GM23248 (cell line): ENCODE measurements around the gene CDH8. TPM values are rescaled to one million over a fixed set of nuclear protein-coding genes. Genes with fewer than 3 reads are reported as not detected.

Experiments used
- DNase-seq: peaks from one replicate; pipeline ENCODE4 v3.0.0-alpha.2; 2015
- H2AFZ ChIP-seq: fragments of 200-600 bp; sonication (generic); 2 replicates; pipeline ENCODE4 v1.6.1; 2016; ENCODE audit warnings: antibody characterized with exemption
- H3F3A ChIP-seq: fragments of 200-600 bp; sonication (generic); 2 replicates; pipeline ENCODE4 v1.6.1; 2016; ENCODE audit warnings: mild to moderate bottlenecking, antibody characterized with exemption, mixed run types; ENCODE audit not compliant: insufficient read depth
- H3K27ac ChIP-seq: fragments of 200-600 bp; sonication (generic); 2 replicates; pipeline ENCODE4 v1.5.1; 2016; ENCODE audit warnings: mild to moderate bottlenecking
- H3K27me3 ChIP-seq: fragments of 200-600 bp; sonication (generic); replicated peaks from 2 replicates; pipeline ENCODE4 v1.6.1; 2016; ENCODE audit warnings: mild to moderate bottlenecking; ENCODE audit not compliant: insufficient read depth
- H3K36me3 ChIP-seq: fragments of 200-600 bp; sonication (generic); 2 replicates; pipeline ENCODE4 v1.6.1; 2016; ENCODE audit warnings: low read depth, mild to moderate bottlenecking
- H3K4me1 ChIP-seq: fragments of 200-600 bp; sonication (generic); 2 replicates; pipeline ENCODE4 v1.6.1; 2016; ENCODE audit warnings: mild to moderate bottlenecking; ENCODE audit not compliant: insufficient read depth
- H3K4me2 ChIP-seq: fragments of 200-600 bp; sonication (generic); one replicate; pipeline ENCODE4 v1.6.1; 2016; ENCODE audit warnings: mild to moderate bottlenecking; ENCODE audit not compliant: unreplicated experiment
- H3K4me3 ChIP-seq: fragments of 200-600 bp; sonication (generic); 2 replicates; pipeline ENCODE4 v1.5.1; 2016; ENCODE audit warnings: mild to moderate bottlenecking
- H3K79me2 ChIP-seq: fragments of 200-600 bp; sonication (generic); 2 replicates; pipeline ENCODE4 v1.6.1; 2016; ENCODE audit warnings: mild to moderate bottlenecking; ENCODE audit not compliant: insufficient read depth
- H3K9ac ChIP-seq: fragments of 200-600 bp; sonication (generic); 2 replicates; pipeline ENCODE4 v1.6.1; 2016; ENCODE audit warnings: mild to moderate bottlenecking
- H3K9me2 ChIP-seq: fragments of 200-600 bp; sonication (generic); 2 replicates; pipeline ENCODE4 v1.6.1; 2016; ENCODE audit warnings: mixed run types, mild to moderate bottlenecking, moderate library complexity; ENCODE audit not compliant: insufficient read depth
- H3K9me3 ChIP-seq: fragments of 200-600 bp; sonication (generic); one replicate; pipeline ENCODE4 v1.6.1; 2017; ENCODE audit warnings: low read depth
- H4K20me1 ChIP-seq: fragments of 200-600 bp; sonication (generic); 2 replicates; pipeline ENCODE4 v1.6.0; 2016; ENCODE audit not compliant: insufficient read depth
- EZH2 ChIP-seq: fragments of 200-600 bp; sonication (generic); IDR thresholded peaks from 2 replicates; pipeline ENCODE4 v1.6.1; 2018; ENCODE audit warnings: antibody characterized with exemption, mild to moderate bottlenecking; ENCODE audit not compliant: insufficient read depth, poor library complexity, severe bottlenecking
- EZH2phosphoT487 ChIP-seq: fragments of 200-600 bp; sonication (generic); IDR thresholded peaks from 2 replicates; pipeline ENCODE4 v1.6.1; 2018; ENCODE audit warnings: antibody characterized with exemption, moderate library complexity, mild to moderate bottlenecking, low read depth; ENCODE audit not compliant: insufficient read depth
- WGBS, 2 experiments: methylation state at CpG; one replicate each; pipeline ENCODE4 v1.1.6; 2015 to 2017; ENCODE audit warnings: low lambda C conversion rate in 2 of 2, low coverage in 1 of 2; ENCODE audit errors: missing lambda C conversion rate in 2 of 2; 5-methylcytosine and 5-hydroxymethylcytosine counted together
- in situ Hi-C: fragments of 300-500 bp; cut with MboI; formaldehyde crosslinking; loops from 2 replicates; pipeline ENCODE4 v1.15.0; 2020
- polyA plus RNA-seq: library from polyadenylated mRNA; unstranded; fragments of >200 nt; fragmentation: Nextera tagmentation; extraction: Ambion mirVana; gene quantifications from 2 replicates; pipeline ENCODE4 v1.2.1, GENCODE V29; 2016
- total RNA-seq: library from RNA; depleted of rRNA; stranded (reverse); fragments of >200 nt; shearing (Covaris generic); gene quantifications from 2 replicates; pipeline ENCODE4 v1.2.3, GENCODE V29; 2014

The CDH8 gene
- total and polyA plus RNA-seq, 2 experiments from 2014 or later, result not detected

- H3K9me3 ChIP-seq, result no peaks in the 10 kb centered on the region
- 15 to 23% methylated on average over 3 of the region's 3 CpGs for WGBS, 2 experiments
- no peak for DNase-seq
- H3K9ac ChIP-seq, result no peak overlapping the region
- in situ Hi-C loops, result no loop called here
- H3K9me2 ChIP-seq, result no peaks in the 10 kb centered on the region
- H3K27me3 ChIP-seq, result no peaks in the 10 kb centered on the region
- no peak overlapping the region for H3K27ac ChIP-seq
- no peaks in the 10 kb centered on the region for H3K4me1 ChIP-seq
- no peaks in the 10 kb centered on the region for H3K79me2 ChIP-seq
- H3K4me3 ChIP-seq, result no peak overlapping the region
- H3F3A ChIP-seq, result no peaks in the 10 kb centered on the region
- no peaks in the 10 kb centered on the region for H4K20me1 ChIP-seq
- H3K4me2 ChIP-seq, result no peak overlapping the region
- H2AFZ ChIP-seq, result no peak overlapping the region
- no peaks in the 10 kb centered on the region for H3K36me3 ChIP-seq
- TF ChIP-seq EZH2phosphoT487 (no peak), EZH2 (no peak)
These were observed 43.1 kb downstream of the CDH8 start for GRCh38 chr16:61993108-61993507.

- Histone ChIP-seq H3K9ac (no peak overlapping the region), H3K4me1 (no peaks in the 10 kb centered on the region), H3K9me2 (no peaks in the 10 kb centered on the region), H3K4me2 (no peak overlapping the region), H3K9me3 (peaks cover 3% of the 10 kb centered on the region), H3F3A (no peaks in the 10 kb centered on the region), H3K27me3 (no peaks in the 10 kb centered on the region), H3K79me2 (no peaks in the 10 kb centered on the region), H3K36me3 (no peaks in the 10 kb centered on the region), H4K20me1 (no peaks in the 10 kb centered on the region), H3K27ac (no peak overlapping the region), H3K4me3 (no peak overlapping the region), H2AFZ (no peak overlapping the region)
- in situ Hi-C loops, result no loop called here
- TF ChIP-seq EZH2, result no peak
- no peak for TF ChIP-seq EZH2phosphoT487
- WGBS, 2 experiments, result 36 to 43% methylated on average over 6 of the region's 6 CpGs
- DNase-seq, result no peak
These were observed 48.7 kb downstream of the CDH8 start for GRCh38 chr16:61987474-61988012.

DNA sequence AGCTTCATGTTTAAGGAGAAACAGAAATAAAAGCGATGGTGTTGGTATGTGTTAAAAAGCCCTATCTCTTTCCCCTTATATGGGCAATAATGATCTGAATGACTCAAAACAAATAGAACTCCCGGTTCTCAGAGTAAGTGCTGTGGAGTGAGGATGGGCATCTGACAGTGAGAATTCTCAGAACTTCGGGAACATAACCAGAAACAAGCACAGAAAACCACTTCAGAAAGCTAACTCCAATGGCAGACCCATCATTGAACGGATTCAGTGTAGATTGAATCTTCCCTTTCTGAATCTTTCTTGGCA lies 67.2 kb downstream of the CDH8 start:
- DNase-seq, result no peak
- WGBS, 2 experiments, result 22 to 23% methylated on average over 4 of the region's 4 CpGs

GRCh38 chr16:61968242-61969076 lies 67.8 kb downstream of the CDH8 start:
- Histone ChIP-seq H3K4me1 (no peaks in the 10 kb centered on the region), H3K27me3 (no peaks in the 10 kb centered on the region), H3K36me3 (no peaks in the 10 kb centered on the region), H3K9me2 (no peaks in the 10 kb centered on the region), H2AFZ (no peak overlapping the region), H4K20me1 (no peaks in the 10 kb centered on the region), H3K4me2 (no peak overlapping the region), H3K9me3 (no peaks in the 10 kb centered on the region), H3K79me2 (no peaks in the 10 kb centered on the region), H3K4me3 (no peak overlapping the region), H3F3A (no peaks in the 10 kb centered on the region), H3K27ac (no peak overlapping the region), H3K9ac (no peak overlapping the region)
- 12 to 13% methylated on average over 7 of the region's 7 CpGs for WGBS, 2 experiments
- in situ Hi-C loops, result no loop called here
- TF ChIP-seq EZH2phosphoT487 (no peak), EZH2 (no peak)
- DNase-seq, result no peak

More for the DNA sequence above, 67.2 kb downstream of the CDH8 start:
- no peaks in the 10 kb centered on the region for H3K27me3 ChIP-seq
- H3K4me1 ChIP-seq, result no peaks in the 10 kb centered on the region
- H3K9me2 ChIP-seq, result no peaks in the 10 kb centered on the region
- H4K20me1 ChIP-seq, result no peaks in the 10 kb centered on the region
- H3K27ac ChIP-seq, result no peak overlapping the region
- no peak overlapping the region for H3K4me3 ChIP-seq
- in situ Hi-C loops, result no loop called here
- H2AFZ ChIP-seq, result no peak overlapping the region
- no peaks in the 10 kb centered on the region for H3K79me2 ChIP-seq
- no peak overlapping the region for H3K9ac ChIP-seq
- no peaks in the 10 kb centered on the region for H3K9me3 ChIP-seq
- no peak for TF ChIP-seq EZH2phosphoT487
- no peak for TF ChIP-seq EZH2
- H3K4me2 ChIP-seq, result no peak overlapping the region
- no peaks in the 10 kb centered on the region for H3K36me3 ChIP-seq
- H3F3A ChIP-seq, result no peaks in the 10 kb centered on the region
